GM12878 (cell line): ENCODE data around the gene TRPM3. TPM values are rescaled to one million over a fixed set of nuclear protein-coding genes. Genes with fewer than 3 reads are reported as not detected.

Experiments
- BCL11A ChIP-seq: IDR thresholded peaks from 2 replicates; pipeline ENCODE4 v1.6.1; 2011; ENCODE audit warnings: low read depth, low read length
- BHLHE40 ChIP-seq, 2 experiments: fragments of 450-650 bp in 1 of 2; IDR thresholded peaks; 2 replicates each; pipeline ENCODE4 v1.6.1; 2011 to 2017; ENCODE audit warnings: low read depth in 2 of 2, borderline replicate concordance in 1 of 2, improper control_type of control experiment in 1 of 2, low read length in 1 of 2, mild to moderate bottlenecking in 1 of 2
- CEBPZ ChIP-seq: fragments of 150-350 bp; IDR thresholded peaks from 2 replicates; pipeline ENCODE4 v1.6.1; 2016; ENCODE audit warnings: low read depth, low read length
- CHD4 ChIP-seq: fragments of 200-600 bp; sonication (generic); IDR thresholded peaks from 2 replicates; pipeline ENCODE4 v1.6.1; 2016; ENCODE audit warnings: mild to moderate bottlenecking
- DPF2 ChIP-seq: fragments of 450-650 bp; IDR thresholded peaks from 2 replicates; pipeline ENCODE4 v1.6.1; 2017; ENCODE audit warnings: mild to moderate bottlenecking
- EGR1 ChIP-seq, 2 experiments: IDR thresholded peaks; 1 replicate in 1 of 2; 2 replicates in 1 of 2; pipeline ENCODE4 v1.6.1; 2011 to 2012; ENCODE audit warnings: low read depth in 2 of 2, low read length in 2 of 2, borderline replicate concordance in 1 of 2, mild to moderate bottlenecking in 1 of 2, moderate library complexity in 1 of 2
- ESRRA ChIP-seq: IDR thresholded peaks from 2 replicates; pipeline ENCODE4 v1.6.1; 2012; ENCODE audit warnings: mild to moderate bottlenecking, low read length, improper control_type of control experiment
- IKZF2 ChIP-seq, 2 experiments: fragments of 450-650 bp; IDR thresholded peaks; 2 replicates each; pipeline ENCODE4 v1.6.1; 2017; ENCODE audit warnings: mild to moderate bottlenecking in 2 of 2, moderate library complexity in 2 of 2
- KAT2A ChIP-seq: conservative IDR thresholded peaks from 2 replicates; pipeline ENCODE4 v1.6.1; 2011; ENCODE audit warnings: low read depth, low read length; ENCODE audit not compliant: control insufficient read depth
- KLF5 ChIP-seq: fragments of 450-650 bp; IDR thresholded peaks from 2 replicates; pipeline ENCODE4 v1.6.1; 2014; ENCODE audit warnings: mild to moderate bottlenecking; ENCODE audit not compliant: partially characterized antibody
- NFYA ChIP-seq: IDR thresholded peaks from 2 replicates; pipeline ENCODE4 v1.6.1; 2011; ENCODE audit warnings: low read depth, mild to moderate bottlenecking, low read length, improper control_type of control experiment, borderline replicate concordance
- NR2F1 ChIP-seq: fragments of 450-650 bp; conservative IDR thresholded peaks from 2 replicates; pipeline ENCODE4 v1.6.1; 2017; ENCODE audit warnings: mild to moderate bottlenecking
- REST ChIP-seq: IDR thresholded peaks from 2 replicates; pipeline ENCODE4 v1.6.1; 2012; ENCODE audit warnings: mild to moderate bottlenecking, low read depth, low read length
- RFX5 ChIP-seq: IDR thresholded peaks from 2 replicates; pipeline ENCODE4 v1.6.1; 2011; ENCODE audit warnings: low read depth, low read length, improper control_type of control experiment
- SMAD5 ChIP-seq: IDR thresholded peaks from 2 replicates; pipeline ENCODE4 v1.6.1; 2016; ENCODE audit warnings: antibody characterized with exemption, low read depth
- TCF12 ChIP-seq: IDR thresholded peaks from 2 replicates; pipeline ENCODE4 v1.6.1; 2011; ENCODE audit warnings: low read depth, mild to moderate bottlenecking, low read length
- TCF3 ChIP-seq: IDR thresholded peaks from 2 replicates; pipeline ENCODE4 v1.6.1; 2012; ENCODE audit warnings: low read depth, mild to moderate bottlenecking, low read length, borderline replicate concordance; ENCODE audit not compliant: insufficient read depth
- YY1 ChIP-seq: IDR thresholded peaks from 2 replicates; pipeline ENCODE4 v1.6.1; 2011; ENCODE audit warnings: low read depth, mild to moderate bottlenecking, low read length
- polyA plus RNA-seq, 11 experiments: library from polyadenylated mRNA; depleted of rRNA in 4 of 11; unstranded in 6 of 11; stranded (reverse) in 5 of 11; fragments of >200 nt; fragmentation: Nextera tagmentation in 4 of 11; fragmentation: Illumina TruSeq in 1 of 11; extraction: Ambion mirVana in 4 of 11; extraction: Trizol in 1 of 11; gene quantifications; 1 replicate in 1 of 11; 2 replicates in 10 of 11; pipeline versions ENCODE4 v1.2.1 to v1.2.3, GENCODE V29; 2011 to 2016; ENCODE audit warnings: inconsistent platforms in 2 of 11, missing spikeins in 2 of 11, low read depth in 1 of 11
- total RNA-seq, 4 experiments: library from RNA; depleted of rRNA in 3 of 4; stranded (reverse); fragments of >200 nt in 3 of 4; fragmentation: Illumina TruSeq in 1 of 4; extraction: Trizol in 1 of 4; gene quantifications; 2 replicates each; pipeline versions ENCODE4 v1.2.1 to v1.2.3, GENCODE V29; 2013 to 2021
- TF ChIP-seq, protein P1 (sequence below): fragments of 450-650 bp; IDR thresholded peaks from 2 replicates; pipeline ENCODE4 v1.6.1; 2017; ENCODE audit warnings: antibody characterized with exemption, mild to moderate bottlenecking, moderate library complexity

Gene TRPM3
- total and polyA plus RNA-seq, 10 of the 15 experiments (the other 5 are each of a cell fraction or from before 2014, with no cell fraction given), result not detected

- TF ChIP-seq REST (no peak), CEBPZ (no peak), BCL11A (peak; percentile 99), BHLHE40 (IDR thresholded peaks at IDR 0.05; ENCODE audit: borderline replicate concordance in 1 of 2, low read depth in 2 of 2, low read length in 1 of 2) (peak; percentile 88 to 89), SMAD5 (no peak), EGR1 (IDR thresholded peaks at IDR 0.05; ENCODE audit: borderline replicate concordance in 1 of 2, low read depth in 2 of 2, low read length in 2 of 2) (peak in 1 of 2 experiments; percentile 38; a peak in 1 of 3 replicates), DPF2 (peak; percentile 96), KAT2A (no peak), NFYA (no peak), CHD4 (no peak), ESRRA (no peak), TCF12 (peak; percentile 90), YY1 (no peak), KLF5 (no peak), TCF3 (peak; percentile 93), RFX5 (no peak), NR2F1 (no peak), IKZF2 (IDR thresholded peaks at IDR 0.05) (peak; percentile 94 to 95)
- TF ChIP-seq, protein P1, sequence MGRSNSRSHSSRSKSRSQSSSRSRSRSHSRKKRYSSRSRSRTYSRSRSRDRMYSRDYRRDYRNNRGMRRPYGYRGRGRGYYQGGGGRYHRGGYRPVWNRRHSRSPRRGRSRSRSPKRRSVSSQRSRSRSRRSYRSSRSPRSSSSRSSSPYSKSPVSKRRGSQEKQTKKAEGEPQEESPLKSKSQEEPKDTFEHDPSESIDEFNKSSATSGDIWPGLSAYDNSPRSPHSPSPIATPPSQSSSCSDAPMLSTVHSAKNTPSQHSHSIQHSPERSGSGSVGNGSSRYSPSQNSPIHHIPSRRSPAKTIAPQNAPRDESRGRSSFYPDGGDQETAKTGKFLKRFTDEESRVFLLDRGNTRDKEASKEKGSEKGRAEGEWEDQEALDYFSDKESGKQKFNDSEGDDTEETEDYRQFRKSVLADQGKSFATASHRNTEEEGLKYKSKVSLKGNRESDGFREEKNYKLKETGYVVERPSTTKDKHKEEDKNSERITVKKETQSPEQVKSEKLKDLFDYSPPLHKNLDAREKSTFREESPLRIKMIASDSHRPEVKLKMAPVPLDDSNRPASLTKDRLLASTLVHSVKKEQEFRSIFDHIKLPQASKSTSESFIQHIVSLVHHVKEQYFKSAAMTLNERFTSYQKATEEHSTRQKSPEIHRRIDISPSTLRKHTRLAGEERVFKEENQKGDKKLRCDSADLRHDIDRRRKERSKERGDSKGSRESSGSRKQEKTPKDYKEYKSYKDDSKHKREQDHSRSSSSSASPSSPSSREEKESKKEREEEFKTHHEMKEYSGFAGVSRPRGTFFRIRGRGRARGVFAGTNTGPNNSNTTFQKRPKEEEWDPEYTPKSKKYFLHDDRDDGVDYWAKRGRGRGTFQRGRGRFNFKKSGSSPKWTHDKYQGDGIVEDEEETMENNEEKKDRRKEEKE, result no peak
Measured at GRCh38 chr9:70563431-70564204, 557.8 kb downstream of the TRPM3 start (continued).
